GM18508 (cell line): ENCODE measurements around the gene CHST12.
"Not testable (repeated sequence)": the region's sequence is repeated elsewhere in the genome, so short reads cannot be mapped to it uniquely, and the experiment has no call there.

Source experiments
- ATAC-seq: cut with Tn5 transposase; IDR thresholded peaks from one replicate; pipeline ENCODE4 v1.9.1; 2021; ENCODE audit warnings: moderate number of reproducible peaks; ENCODE audit not compliant: insufficient read depth, unreplicated experiment

CHST12 gene

DNA sequence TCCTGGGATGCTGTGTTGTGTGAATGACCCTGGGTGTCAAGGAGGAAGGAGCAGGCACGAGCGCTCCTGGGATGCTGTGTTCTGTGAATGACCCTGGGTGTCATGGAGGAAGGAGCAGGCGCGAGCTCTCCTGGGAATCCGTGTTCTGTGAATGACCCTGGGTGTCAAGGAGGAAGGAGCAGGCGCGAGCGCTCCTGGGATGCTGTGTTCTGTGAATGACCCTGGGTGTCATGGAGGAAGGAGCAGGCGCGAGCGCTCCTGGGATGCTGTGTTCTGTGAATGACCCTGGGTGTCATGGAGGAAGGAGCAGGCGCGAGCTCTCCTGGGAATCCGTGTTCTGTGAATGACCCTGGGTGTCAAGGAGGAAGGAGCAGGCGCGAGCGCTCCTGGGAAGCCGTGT, 25.9 kb upstream of the CHST12 start:
- ATAC-seq: not testable (repeated sequence)

GRCh38 chr7:2378125-2378524, 25.3 kb upstream of the CHST12 start:
- not testable (repeated sequence) for ATAC-seq

DNA sequence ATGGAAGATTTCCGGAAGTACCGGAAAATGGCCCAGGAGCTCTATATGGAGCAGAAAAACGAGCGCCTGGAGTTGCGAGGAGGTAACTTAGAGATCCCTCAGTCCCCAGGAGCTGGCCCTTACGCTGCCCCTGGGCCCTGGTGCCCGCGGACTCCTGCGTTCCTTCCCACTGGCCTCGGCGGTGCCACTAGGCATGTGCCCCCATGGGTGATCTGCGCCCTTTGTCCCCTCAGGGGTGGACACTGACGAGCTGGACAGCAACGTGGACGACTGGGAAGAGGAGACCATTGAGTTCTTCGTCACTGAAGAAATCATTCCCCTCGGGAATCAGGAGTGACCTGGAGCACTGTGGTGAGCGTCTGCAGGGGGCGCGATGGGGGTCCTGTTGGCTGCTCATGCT, 24.2 kb upstream of the CHST12 start:
- no peak for ATAC-seq

DNA sequence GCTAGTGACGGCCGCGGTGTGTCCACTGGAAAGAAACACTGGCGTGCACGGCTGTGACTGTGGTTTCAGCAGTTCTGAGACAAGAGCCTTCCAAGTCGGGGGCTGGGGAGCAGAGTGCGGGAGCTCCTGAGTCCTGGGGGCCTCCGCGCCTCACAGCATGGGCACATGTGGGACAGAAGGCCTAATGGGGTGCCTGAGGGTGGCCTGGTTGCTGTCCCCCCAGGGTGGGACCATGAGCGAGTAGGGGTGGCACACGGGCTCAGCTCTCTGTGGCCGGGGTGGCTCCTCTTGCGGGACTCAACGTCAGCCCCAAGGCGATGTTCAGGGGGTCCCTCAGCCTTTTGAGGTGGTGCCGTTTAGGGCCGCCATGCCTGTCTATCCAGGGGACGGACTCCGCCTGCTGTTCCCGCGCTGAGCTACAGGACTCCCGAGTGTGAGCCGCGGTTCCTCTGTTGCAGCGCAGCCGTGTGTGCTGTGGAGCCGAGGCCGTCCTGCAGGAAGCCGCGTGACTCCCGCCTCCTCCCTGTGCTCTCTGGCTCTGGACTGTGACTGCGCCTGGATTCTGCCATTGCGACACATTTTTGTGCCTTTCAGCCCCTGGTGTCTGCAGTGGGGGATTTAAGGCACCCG, 23.5 kb upstream of the CHST12 start:
- no peak for ATAC-seq

DNA sequence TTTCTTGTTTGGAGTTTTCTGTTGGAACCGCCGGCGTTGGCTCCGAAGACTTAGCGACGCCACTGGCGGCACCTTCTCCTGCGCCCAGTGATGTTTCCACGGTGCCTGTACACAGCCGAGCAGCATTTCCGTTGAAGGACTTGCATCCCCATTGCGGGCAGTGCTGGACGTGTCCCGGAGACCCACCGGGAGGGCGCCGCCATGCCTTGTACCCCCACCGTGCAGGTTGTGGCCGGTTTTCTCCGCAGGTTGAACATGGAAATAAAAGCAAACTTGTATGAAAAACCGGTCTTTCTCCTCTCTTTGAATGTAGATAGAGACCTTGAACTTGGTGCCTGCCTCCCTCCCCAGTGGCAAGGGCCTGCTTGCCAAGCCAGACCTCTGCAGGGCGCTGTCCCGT, 22.9 kb upstream of the CHST12 start:
- no peak for ATAC-seq

- no peak for ATAC-seq
These were observed 22.2 kb upstream of the CHST12 start for GRCh38 chr7:2381227-2381626.

GRCh38 chr7:2381881-2382509, 21.4 kb upstream of the CHST12 start:
- no peak for ATAC-seq

- ATAC-seq: no peak
These were observed 19.7 kb upstream of the CHST12 start for GRCh38 chr7:2383543-2384274.

GRCh38 chr7:2384354-2385243, 18.8 kb upstream of the CHST12 start:
- no peak for ATAC-seq

DNA sequence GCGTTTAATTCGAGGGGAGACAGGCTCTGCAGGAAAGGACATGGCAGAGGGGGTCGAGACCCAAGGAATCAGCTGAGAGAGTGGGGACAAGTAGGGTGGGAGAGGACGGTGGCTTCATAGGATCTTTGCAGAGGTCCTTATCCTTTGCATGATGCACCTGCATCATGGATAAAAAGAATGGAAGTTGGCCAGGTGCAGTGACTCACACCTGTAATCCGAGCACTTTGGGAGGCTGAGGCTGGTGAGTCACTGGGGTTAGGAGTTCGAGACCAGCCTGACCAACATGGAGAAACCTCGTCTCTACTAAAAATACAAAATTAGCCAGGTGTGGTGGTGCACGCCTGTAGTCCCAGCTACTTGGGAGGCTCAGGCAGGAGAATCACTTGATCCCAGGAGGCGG, 17.3 kb upstream of the CHST12 start:
- ATAC-seq: not testable (repeated sequence)

DNA sequence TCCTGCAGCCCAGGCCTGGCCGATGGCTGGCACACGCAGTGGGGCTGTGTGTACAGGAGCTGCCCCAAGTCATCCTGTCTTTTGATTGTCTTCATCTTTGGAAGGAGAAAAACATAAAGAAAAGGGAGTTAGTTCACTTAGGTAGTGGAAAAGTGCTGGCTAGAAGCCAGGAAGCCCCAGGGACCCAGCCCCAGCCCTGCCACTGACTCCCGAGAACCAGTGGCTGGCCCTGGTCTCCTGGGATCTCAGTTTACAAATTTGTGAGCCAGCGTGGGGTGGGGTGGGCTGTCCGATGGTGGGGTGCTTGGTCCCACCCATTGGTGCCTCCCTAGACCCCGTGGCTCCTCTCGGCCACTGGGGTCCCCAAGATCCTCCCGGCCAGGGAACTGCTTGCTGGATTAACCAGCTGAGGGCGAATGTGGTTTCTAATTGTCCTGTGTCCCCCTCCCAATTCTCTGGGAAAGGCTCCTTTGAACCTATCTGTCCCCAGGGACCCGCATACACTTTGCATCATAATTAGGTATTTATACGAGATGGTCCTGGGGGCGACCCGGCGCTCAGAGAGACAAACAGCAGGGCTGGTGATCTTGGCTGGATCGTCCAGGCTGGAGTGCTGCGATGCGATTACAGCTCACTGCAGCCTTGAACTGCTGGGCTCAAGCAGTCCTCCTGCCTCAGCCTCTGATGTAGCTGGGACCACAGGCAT, 16.3 kb upstream of the CHST12 start:
- ATAC-seq: no peak

DNA sequence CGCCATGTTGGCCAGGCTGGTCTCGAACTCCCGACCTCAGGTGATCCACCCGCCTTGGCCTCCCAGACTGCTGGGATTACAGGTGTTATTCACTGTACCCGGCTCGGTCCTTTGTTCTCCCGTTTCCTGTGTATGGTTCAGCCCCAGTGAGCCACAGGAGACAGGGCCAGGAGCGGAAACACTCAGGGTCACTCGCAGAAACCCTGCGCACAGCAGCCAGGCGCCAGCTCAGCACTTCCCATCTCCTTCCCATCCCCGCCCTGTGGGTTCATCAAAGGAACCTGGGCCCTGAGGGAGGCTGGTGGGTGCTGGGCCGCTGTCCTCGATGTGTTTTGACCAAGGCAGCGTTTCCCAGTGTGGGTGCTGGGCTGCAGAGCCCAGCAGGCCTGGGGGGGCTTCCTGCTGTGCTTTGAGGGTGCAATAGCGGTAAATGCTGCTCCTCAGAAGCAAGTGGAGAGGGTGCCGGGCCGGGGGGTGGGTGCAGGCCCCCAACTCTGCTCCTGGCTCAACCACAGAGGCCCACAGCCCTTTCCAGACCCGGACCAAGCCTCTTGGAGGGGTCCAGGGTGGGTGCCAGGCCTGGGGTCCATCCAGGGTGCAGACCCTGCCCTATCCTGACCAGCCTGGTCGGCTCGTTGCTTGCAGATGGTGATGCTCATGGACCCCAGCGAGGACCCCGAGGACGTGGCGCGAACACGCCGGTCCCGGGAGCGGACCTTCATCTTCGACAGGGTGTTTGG, 15.3 kb upstream of the CHST12 start:
- ATAC-seq: no peak

DNA sequence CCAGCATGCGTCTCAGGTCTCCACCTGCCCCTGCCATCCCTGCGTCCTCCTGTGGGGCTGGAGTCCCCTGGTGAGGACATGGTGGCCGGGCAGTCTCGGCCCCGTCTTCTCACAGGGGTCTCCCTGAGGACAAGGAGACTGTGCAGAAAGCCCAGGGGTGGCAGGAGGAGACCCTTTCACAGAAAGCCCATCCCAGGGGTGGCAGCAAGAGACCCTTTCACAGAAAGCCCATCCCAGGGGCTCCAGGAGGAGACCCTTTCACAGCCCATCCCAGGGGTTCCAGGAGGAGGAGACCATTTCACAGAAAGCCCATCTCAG, 14.8 kb upstream of the CHST12 start:
- ATAC-seq: no peak

DNA sequence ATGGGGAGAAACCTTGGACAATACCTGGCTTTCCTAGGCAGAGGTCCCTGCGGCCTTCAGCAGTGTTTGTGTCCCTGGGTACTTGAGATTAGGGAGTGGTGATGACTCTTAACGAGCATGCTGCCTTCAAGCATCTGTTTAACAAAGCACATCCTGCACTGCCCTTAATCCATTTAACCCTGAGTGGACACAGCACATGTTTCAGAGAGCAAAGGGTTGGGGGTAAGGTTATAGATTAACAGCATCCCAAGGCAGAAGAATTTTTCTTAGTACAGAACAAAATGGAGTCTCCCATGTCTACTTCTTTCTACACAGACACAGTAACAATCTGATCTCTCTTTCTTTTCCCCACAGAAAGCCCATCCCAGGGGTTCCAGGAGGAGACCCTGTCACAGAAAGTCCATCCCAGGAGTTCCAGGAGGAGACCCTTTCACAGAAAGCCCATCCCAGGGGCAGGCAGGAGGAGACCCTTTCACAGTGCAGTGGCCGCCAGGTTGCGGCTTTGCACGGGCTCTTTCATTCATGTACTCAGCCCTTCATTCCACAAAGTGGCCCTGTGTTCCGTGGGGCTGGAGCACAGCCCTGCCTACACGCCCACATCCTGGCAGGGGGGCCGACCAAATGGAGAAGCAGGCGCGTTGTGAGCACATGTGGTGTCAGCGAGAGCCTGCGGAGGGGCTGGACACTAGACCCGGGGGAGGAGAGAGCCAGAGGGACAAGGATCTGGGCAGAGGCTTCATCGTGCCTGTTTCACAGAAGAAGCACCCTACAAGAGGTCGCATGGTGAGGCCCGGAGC, 13.2 kb upstream of the CHST12 start:
- ATAC-seq: not testable (repeated sequence)

DNA sequence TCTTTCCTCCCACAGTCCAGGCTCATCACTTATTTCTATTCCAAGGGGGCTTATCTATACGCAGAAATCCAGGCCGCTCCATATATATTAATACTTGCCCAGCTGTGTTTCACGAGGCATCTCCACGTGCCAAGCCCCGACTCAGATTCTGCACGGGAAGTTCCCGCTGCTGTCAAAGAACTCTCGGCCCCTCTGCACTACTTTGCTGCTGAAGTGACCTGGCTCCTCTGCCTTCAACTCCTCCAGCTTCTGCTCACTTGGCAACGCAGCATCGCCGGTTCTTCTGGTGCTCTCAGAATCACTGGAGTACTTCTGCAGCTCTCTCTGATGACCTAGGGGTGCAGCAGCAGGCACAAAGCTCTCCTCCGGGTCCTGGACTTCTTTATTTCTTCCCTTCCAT, 9.7 kb upstream of the CHST12 start:
- ATAC-seq: no peak

- no peak for ATAC-seq
These were observed 8.8 kb upstream of the CHST12 start for GRCh38 chr7:2394566-2395082.

- no peak for ATAC-seq
These were observed 4.9 kb upstream of the CHST12 start for GRCh38 chr7:2398506-2398905.

DNA sequence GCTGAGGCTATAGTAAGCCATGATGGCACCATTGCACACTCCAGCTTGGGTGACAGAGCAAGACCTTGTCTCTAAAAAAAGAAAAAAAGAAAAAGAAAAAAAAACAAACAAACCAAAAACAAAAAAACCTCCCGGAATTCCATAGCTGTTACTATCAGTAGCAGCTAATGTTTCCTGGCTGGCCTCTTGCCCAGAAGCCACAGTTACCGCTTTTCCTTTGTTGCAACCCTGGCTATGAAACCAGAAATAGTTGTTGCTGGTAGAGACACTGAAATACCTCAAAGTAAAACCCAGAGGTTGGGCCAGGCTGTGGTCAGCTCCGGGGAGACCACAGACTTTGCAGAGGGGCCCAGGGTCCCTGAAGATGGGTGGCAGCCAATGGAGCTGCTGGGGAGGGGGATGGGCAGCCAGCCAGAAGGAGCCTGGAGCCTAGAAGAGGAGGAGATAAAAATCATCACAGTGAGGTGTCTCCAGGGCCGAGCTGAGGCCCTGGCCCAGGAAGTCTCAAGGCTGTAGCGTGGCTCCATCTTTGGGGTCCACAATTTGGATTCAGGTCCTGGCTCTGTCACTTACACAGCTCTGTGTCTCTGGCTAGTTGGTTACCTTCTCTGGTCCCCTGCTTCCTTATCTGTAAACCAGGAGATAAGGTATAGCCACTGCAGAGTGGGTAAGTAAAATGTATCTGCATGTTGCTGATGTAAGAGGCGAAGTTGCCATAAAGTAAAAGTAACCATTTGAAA, 3.4 kb upstream of the CHST12 start:
- no peak for ATAC-seq
